WI38 (cell line): ENCODE measurements around the gene CXorf65.

Experiments used
- H3K4me3 ChIP-seq: 2 replicates; pipeline ENCODE4 v1.5.1; 2011; ENCODE audit warnings: low read depth, mild to moderate bottlenecking, control low read depth, low read length
- CTCF ChIP-seq: IDR thresholded peaks from 2 replicates; pipeline ENCODE4 v1.5.1; 2012; ENCODE audit warnings: low read depth, mild to moderate bottlenecking, control low read depth, low read length

CXorf65 gene

GRCh38 chrX:71106427-71106826 is at the start of gene CXorf65:
Gene CXorf65, minus strand, starts transcription at chrX:71106740. Its CDS starts 184 bp downstream, at chrX:71106556.
- H3K4me3 ChIP-seq: no peak within 1 kb of the TSS
- TF ChIP-seq CTCF: no peak

- no peak overlapping the region for H3K4me3 ChIP-seq
- no peak for TF ChIP-seq CTCF
These were observed 48.1 kb upstream of the CXorf65 start for GRCh38 chrX:71154641-71155040.

- no peak for TF ChIP-seq CTCF
- H3K4me3 ChIP-seq: no peak overlapping the region
These were observed 47.7 kb upstream of the CXorf65 start for GRCh38 chrX:71154196-71154595.

GRCh38 chrX:71151366-71151765 is 44.8 kb upstream of the CXorf65 start:
- H3K4me3 ChIP-seq: no peak overlapping the region

GRCh38 chrX:71148278-71148663 is 41.7 kb upstream of the CXorf65 start:
- H3K4me3 ChIP-seq: no peak overlapping the region
- TF ChIP-seq CTCF: no peak

More at GRCh38 chrX:71151366-71151765, 44.8 kb upstream of the CXorf65 start:
- TF ChIP-seq CTCF: no peak

- no peak for TF ChIP-seq CTCF
- H3K4me3 ChIP-seq: no peak overlapping the region
These were observed 41.1 kb upstream of the CXorf65 start for GRCh38 chrX:71147496-71148277.

- H3K4me3 ChIP-seq: no peak within 1 kb of the TSS
- TF ChIP-seq CTCF: no peak
These were observed 38.1 kb upstream of the CXorf65 start, which contains the start of gene NLGN3 for GRCh38 chrX:71144651-71145050. Gene NLGN3, plus strand, starts transcription at chrX:71144841. Its CDS starts 2,909 bp downstream, at chrX:71147750.
